ENCODE measurements around the gene PTPRU. TPM values are rescaled to one million over a fixed set of nuclear protein-coding genes. Genes with fewer than 3 reads are reported as not detected.
A peak's percentile ranks its signal among the peaks of the same experiment; 100 is the strongest.
"Not testable (repeated sequence)": the region's sequence is repeated elsewhere in the genome, so short reads cannot be mapped to it uniquely, and the experiment has no call there.

Gene PTPRU
- total RNA-seq, 1 donor from 2014 or later = 19.0 TPM

GRCh38 chr1:29230204-29230552, 6.1 kb upstream of the PTPRU start:
- Mint-ChIP-seq H3K27ac (ENCODE audit: unreplicated experiment) (peak overlapping the region; percentile 66), H3K4me3 (ENCODE audit: unreplicated experiment) (peak overlapping the region; percentile 95), H3K36me3 (ENCODE audit: low read depth, unreplicated experiment) (peaks cover 6% of the 10 kb centered on the region), H3K4me1 (ENCODE audit: unreplicated experiment) (peaks cover 17% of the 10 kb centered on the region), H3K9me3 (ENCODE audit: unreplicated experiment) (no peaks in the 10 kb centered on the region), H3K27me3 (ENCODE audit: unreplicated experiment) (peaks cover 4% of the 10 kb centered on the region)
- no peak for DNase-seq (ENCODE audit: low spot score)
- TF ChIP-seq CTCF (IDR thresholded peaks at IDR 0.05; ENCODE audit: unreplicated experiment) = no peak

- peaks cover 4% of the 10 kb centered on the region for H3K36me3 Mint-ChIP-seq (ENCODE audit: low read depth, unreplicated experiment)
- peaks cover 5% of the 10 kb centered on the region for H3K27me3 Mint-ChIP-seq (ENCODE audit: unreplicated experiment)
- no peak for TF ChIP-seq CTCF (IDR thresholded peaks at IDR 0.05; ENCODE audit: unreplicated experiment)
- DNase-seq (ENCODE audit: low spot score) = peak; percentile 96
- peaks cover 17% of the 10 kb centered on the region for H3K4me1 Mint-ChIP-seq (ENCODE audit: unreplicated experiment)
- peak within 1 kb of the TSS; percentile 95 for H3K4me3 Mint-ChIP-seq (ENCODE audit: unreplicated experiment)
- H3K27ac Mint-ChIP-seq (ENCODE audit: unreplicated experiment) = peak within 1 kb of the TSS; percentile 87
- no peaks in the 10 kb centered on the region for H3K9me3 Mint-ChIP-seq (ENCODE audit: unreplicated experiment)
Measured at GRCh38 chr1:29230553-29231378, 5.6 kb upstream of the PTPRU start, which contains the start of gene MECR. Gene MECR (minus strand): TSS chr1:29230934. CDS start chr1:29230906, 28 bp downstream.

GRCh38 chr1:29232387-29232786, 3.9 kb upstream of the PTPRU start:
- peaks cover 12% of the 10 kb centered on the region for H3K36me3 Mint-ChIP-seq (ENCODE audit: low read depth, unreplicated experiment)
- no peak overlapping the region for H3K4me3 Mint-ChIP-seq (ENCODE audit: unreplicated experiment)
- no peak for DNase-seq (ENCODE audit: low spot score)
- TF ChIP-seq CTCF (IDR thresholded peaks at IDR 0.05; ENCODE audit: unreplicated experiment) = no peak
- H3K4me1 Mint-ChIP-seq (ENCODE audit: unreplicated experiment) = peaks cover 24% of the 10 kb centered on the region
- no peak overlapping the region for H3K27ac Mint-ChIP-seq (ENCODE audit: unreplicated experiment)
- peaks cover 16% of the 10 kb centered on the region for H3K27me3 Mint-ChIP-seq (ENCODE audit: unreplicated experiment)
- H3K9me3 Mint-ChIP-seq (ENCODE audit: unreplicated experiment) = no peaks in the 10 kb centered on the region

- Mint-ChIP-seq H3K36me3 (ENCODE audit: low read depth, unreplicated experiment) (peaks cover 12% of the 10 kb centered on the region), H3K27me3 (ENCODE audit: unreplicated experiment) (peaks cover 23% of the 10 kb centered on the region), H3K4me1 (ENCODE audit: unreplicated experiment) (peaks cover 28% of the 10 kb centered on the region), H3K4me3 (ENCODE audit: unreplicated experiment) (no peak overlapping the region), H3K27ac (ENCODE audit: unreplicated experiment) (no peak overlapping the region), H3K9me3 (ENCODE audit: unreplicated experiment) (no peaks in the 10 kb centered on the region)
- no peak for TF ChIP-seq CTCF (IDR thresholded peaks at IDR 0.05; ENCODE audit: unreplicated experiment)
- DNase-seq (ENCODE audit: low spot score) = no peak
Measured at GRCh38 chr1:29233693-29234092, 2.6 kb upstream of the PTPRU start.

GRCh38 chr1:29234471-29234870, 1.9 kb upstream of the PTPRU start:
- DNase-seq (ENCODE audit: low spot score) = no peak
- H3K4me1 Mint-ChIP-seq (ENCODE audit: unreplicated experiment) = peaks cover 29% of the 10 kb centered on the region
- no peak overlapping the region for H3K4me3 Mint-ChIP-seq (ENCODE audit: unreplicated experiment)
- H3K9me3 Mint-ChIP-seq (ENCODE audit: unreplicated experiment) = no peaks in the 10 kb centered on the region
- no peak for TF ChIP-seq CTCF (IDR thresholded peaks at IDR 0.05; ENCODE audit: unreplicated experiment)
- H3K27ac Mint-ChIP-seq (ENCODE audit: unreplicated experiment) = no peak overlapping the region
- H3K27me3 Mint-ChIP-seq (ENCODE audit: unreplicated experiment) = peaks cover 28% of the 10 kb centered on the region
- peaks cover 12% of the 10 kb centered on the region for H3K36me3 Mint-ChIP-seq (ENCODE audit: low read depth, unreplicated experiment)

- H3K4me3 Mint-ChIP-seq (ENCODE audit: unreplicated experiment) = not testable (repeated sequence)
Measured at GRCh38 chr1:29234881-29235280, 1.4 kb upstream of the PTPRU start.

More at GRCh38 chr1:29234881-29235280, 1.4 kb upstream of the PTPRU start:
- not testable (repeated sequence) for H3K27ac Mint-ChIP-seq (ENCODE audit: unreplicated experiment); DNase-seq (ENCODE audit: low spot score); H3K9me3 Mint-ChIP-seq (ENCODE audit: unreplicated experiment)
- peaks cover 31% of the 10 kb centered on the region for H3K27me3 Mint-ChIP-seq (ENCODE audit: unreplicated experiment)
- H3K4me1 Mint-ChIP-seq (ENCODE audit: unreplicated experiment) = peaks cover 33% of the 10 kb centered on the region
- H3K36me3 Mint-ChIP-seq (ENCODE audit: low read depth, unreplicated experiment) = peaks cover 10% of the 10 kb centered on the region

Data from endothelial cell (in vitro differentiated cells).